ENCODE measurements around the gene POP5.
A peak's percentile ranks its signal among the peaks of the same experiment; 100 is the strongest.

POP5 gene

DNA sequence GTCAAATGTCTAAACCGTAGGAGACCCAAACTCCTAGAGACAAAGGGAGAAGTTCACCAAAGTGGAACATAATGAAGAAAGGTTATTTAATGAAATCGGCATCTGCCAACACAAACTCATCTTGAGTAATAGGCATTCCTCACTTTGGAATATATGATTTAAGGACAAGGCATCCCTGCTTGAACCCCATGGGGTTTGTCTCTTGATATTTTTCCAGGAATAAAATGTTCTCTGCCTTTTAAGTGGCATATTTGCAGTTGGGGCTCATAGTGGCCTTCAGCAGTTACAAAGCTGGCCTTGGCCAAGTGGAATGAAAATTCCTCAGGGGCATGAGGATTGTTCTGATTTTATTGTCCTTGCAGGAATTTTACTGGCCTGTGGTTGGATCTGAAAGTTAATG, 7.1 kb downstream of the POP5 start:
- no peak overlapping the region for H3K4me3 Mint-ChIP-seq
- H3K4me1 Mint-ChIP-seq (ENCODE audit: low read depth) = peaks cover 3% of the 10 kb centered on the region
- H3K27ac Mint-ChIP-seq = no peak overlapping the region
- H3K36me3 Mint-ChIP-seq (ENCODE audit: low read depth) = peaks cover 57% of the 10 kb centered on the region
- no peaks in the 10 kb centered on the region for H3K9me3 Mint-ChIP-seq
- H3K27me3 Mint-ChIP-seq (ENCODE audit: low read depth) = no peaks in the 10 kb centered on the region

DNA sequence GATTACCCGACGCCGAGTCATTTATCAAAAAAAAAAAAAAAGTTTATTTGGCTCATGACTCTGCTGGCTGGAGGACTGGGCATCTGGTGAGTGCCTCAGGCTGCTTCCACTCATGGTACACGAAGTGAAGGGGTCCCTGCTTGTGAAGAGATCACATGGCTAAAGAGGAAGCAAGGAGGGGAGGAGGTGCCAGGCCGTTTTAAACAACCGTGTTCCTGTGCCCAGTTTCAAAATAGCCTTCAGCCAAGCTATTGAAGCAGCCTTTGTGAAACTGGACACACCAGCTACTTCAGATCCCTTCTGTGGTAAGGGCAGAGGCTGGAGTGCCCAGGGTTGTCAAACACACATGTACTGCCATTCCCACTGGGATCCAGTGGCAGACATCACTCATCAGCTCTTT, 7.6 kb downstream of the POP5 start:
- Mint-ChIP-seq H3K27ac (no peak overlapping the region), H3K36me3 (ENCODE audit: low read depth) (peaks cover 58% of the 10 kb centered on the region), H3K27me3 (ENCODE audit: low read depth) (no peaks in the 10 kb centered on the region), H3K4me3 (no peak overlapping the region), H3K4me1 (ENCODE audit: low read depth) (peaks cover 3% of the 10 kb centered on the region), H3K9me3 (no peaks in the 10 kb centered on the region)

DNA sequence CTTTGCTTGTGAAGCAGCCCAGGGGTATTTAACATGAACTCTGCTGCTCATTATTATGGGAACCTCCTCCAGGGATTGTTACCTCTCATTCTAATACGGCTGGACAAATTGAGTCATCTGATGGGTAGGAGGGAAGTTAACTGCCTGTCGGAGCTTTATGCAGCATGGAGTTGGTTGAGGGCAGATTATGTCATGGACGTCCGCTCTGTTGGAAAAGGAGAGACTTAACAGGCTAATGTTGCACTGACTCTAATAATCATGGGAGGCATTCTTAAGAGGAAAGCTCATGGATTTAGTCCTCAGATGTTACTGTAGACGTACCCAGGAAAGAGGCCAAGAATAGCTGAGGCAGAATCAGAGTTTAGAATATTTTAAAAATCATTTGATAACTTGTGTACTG, 9.9 kb downstream of the POP5 start:
- peaks cover 54% of the 10 kb centered on the region for H3K36me3 Mint-ChIP-seq (ENCODE audit: low read depth)
- no peaks in the 10 kb centered on the region for H3K27me3 Mint-ChIP-seq (ENCODE audit: low read depth)
- H3K9me3 Mint-ChIP-seq = no peaks in the 10 kb centered on the region
- H3K4me3 Mint-ChIP-seq = no peak overlapping the region
- peaks cover 3% of the 10 kb centered on the region for H3K4me1 Mint-ChIP-seq (ENCODE audit: low read depth)
- H3K27ac Mint-ChIP-seq = peak overlapping the region; percentile 7

DNA sequence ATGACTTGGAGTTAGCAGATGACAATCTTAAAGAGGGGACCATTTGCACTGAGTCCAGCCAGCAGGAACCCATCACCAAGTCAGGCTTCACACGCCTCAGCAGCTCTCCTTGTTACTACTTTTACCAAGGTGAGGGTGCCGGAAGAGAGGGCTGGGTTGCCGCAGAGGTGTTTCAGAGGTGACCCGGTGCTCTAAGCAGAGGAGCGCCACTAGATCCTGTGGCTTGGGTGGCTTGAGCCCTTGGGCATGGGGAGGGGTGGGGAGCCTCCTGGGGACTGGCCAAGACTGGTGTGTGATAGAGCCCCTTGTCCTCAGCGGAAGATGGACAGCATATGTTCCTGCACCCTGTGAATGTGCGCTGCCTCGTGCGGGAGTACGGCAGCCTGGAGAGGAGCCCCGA, 17.7 kb downstream of the POP5 start:
- Mint-ChIP-seq H3K4me1 (ENCODE audit: low read depth) (no peaks in the 10 kb centered on the region), H3K4me3 (no peak overlapping the region), H3K27ac (no peak overlapping the region), H3K36me3 (ENCODE audit: low read depth) (peaks cover 41% of the 10 kb centered on the region), H3K27me3 (ENCODE audit: low read depth) (no peaks in the 10 kb centered on the region), H3K9me3 (no peaks in the 10 kb centered on the region)

DNA sequence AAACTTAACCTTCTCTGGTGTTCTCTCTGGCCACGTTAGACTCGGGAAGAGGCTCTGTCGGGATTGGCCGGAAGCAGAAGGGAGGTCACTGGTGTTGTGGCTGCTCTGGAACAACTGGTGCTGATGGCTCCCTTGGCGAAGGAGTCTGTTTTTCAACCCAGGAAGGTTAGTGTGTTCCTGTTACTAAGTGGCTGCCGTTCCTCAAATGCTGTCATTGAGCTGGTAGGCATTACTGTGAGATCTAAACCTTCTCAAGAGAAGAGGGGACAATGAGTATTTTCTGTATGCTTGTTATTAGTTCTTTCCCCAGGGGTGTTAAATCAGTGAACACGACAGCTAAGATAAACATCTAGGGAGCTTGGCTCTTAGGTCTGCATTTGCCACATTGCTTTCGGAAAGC, 18.3 kb downstream of the POP5 start:
- Mint-ChIP-seq H3K36me3 (ENCODE audit: low read depth) (peaks cover 42% of the 10 kb centered on the region), H3K27me3 (ENCODE audit: low read depth) (no peaks in the 10 kb centered on the region), H3K27ac (no peak overlapping the region), H3K9me3 (no peaks in the 10 kb centered on the region), H3K4me3 (no peak overlapping the region), H3K4me1 (ENCODE audit: low read depth) (no peaks in the 10 kb centered on the region)

DNA sequence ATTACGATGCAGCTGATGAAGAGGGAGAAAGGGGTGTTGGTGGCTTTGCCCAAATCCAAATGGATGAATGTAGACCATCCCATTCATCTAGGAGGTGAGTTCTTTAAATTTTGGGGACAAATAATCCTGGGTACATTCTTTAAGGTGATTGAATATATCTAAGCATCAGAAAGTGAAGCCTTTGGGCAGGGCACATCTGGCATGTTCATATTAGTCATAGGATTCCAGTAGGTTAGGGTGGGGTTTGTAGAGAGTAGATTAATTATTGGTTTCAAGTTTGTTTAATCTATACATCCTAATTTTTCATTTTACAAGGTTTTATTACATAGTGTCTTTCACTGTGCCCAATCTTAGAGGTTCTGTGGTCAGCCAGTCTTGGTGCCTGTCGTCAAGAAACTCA, 23.6 kb downstream of the POP5 start:
- H3K4me1 Mint-ChIP-seq (ENCODE audit: low read depth) = no peaks in the 10 kb centered on the region
- peaks cover 39% of the 10 kb centered on the region for H3K36me3 Mint-ChIP-seq (ENCODE audit: low read depth)
- no peak overlapping the region for H3K4me3 Mint-ChIP-seq
- H3K9me3 Mint-ChIP-seq = no peaks in the 10 kb centered on the region
- H3K27ac Mint-ChIP-seq = no peak overlapping the region
- H3K27me3 Mint-ChIP-seq (ENCODE audit: low read depth) = no peaks in the 10 kb centered on the region

DNA sequence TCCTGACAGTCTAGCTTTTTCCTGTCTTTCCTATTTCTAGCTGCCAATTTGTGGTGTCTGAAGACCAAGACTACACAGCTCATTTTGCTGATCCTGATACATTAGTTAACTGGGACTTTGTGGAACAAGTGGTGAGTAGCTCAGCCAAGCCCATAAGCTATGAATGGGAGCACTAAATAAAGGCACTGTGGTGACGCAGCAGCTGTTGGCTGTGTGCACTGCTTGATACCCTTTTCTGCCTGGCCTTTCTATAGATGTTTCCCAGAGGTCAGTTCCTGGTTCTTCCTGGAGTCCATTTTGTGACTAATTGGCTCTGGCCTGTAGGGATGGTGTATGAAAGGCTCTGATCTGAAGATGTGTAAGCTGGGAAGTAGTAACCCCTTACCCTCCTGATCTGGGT, 26.5 kb downstream of the POP5 start:
- Mint-ChIP-seq H3K4me1 (ENCODE audit: low read depth) (peaks cover 3% of the 10 kb centered on the region), H3K27ac (no peak overlapping the region), H3K4me3 (no peak overlapping the region), H3K27me3 (ENCODE audit: low read depth) (no peaks in the 10 kb centered on the region), H3K36me3 (ENCODE audit: low read depth) (peaks cover 29% of the 10 kb centered on the region), H3K9me3 (no peaks in the 10 kb centered on the region)

DNA sequence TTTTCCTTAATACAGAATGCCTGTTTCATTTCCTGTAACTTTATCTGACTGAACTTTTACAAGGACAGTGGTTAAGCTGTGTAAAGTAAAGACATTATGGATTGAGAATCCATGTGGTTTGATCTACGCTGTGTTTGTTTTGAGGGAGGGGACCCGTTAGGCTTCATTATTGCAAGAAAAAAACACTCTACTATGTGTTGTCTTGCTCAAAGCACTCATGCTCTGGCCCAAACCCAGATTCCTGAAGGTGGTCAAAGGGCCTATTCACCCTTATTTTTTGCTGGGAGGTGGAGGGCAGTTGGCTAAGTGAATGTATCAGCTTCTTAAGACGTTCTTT, 35.2 kb downstream of the POP5 start:
- Mint-ChIP-seq H3K27me3 (ENCODE audit: low read depth) (no peaks in the 10 kb centered on the region), H3K4me1 (ENCODE audit: low read depth) (peaks cover 2% of the 10 kb centered on the region), H3K36me3 (ENCODE audit: low read depth) (peaks cover 12% of the 10 kb centered on the region), H3K4me3 (no peak overlapping the region), H3K27ac (no peak overlapping the region), H3K9me3 (no peaks in the 10 kb centered on the region)

DNA sequence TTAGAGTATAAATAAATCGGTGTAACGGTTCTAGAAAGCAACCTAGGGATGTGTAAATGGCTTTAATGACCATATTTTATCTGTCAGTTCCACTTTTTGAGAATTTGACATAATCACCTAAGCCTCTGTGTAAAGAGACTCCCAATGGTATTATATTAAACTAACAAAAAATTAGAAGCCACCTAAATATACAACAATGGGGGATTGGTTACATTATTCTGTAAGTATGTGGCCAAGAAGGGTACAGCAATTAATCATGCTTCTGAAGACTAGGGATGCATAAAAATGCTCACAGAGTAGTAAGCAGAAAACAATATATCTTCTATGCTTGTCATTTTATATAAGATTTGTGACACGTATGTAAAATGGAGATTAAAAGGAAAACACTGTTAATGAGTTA, 36.5 kb downstream of the POP5 start:
- no peaks in the 10 kb centered on the region for H3K9me3 Mint-ChIP-seq
- H3K27ac Mint-ChIP-seq = no peak overlapping the region
- H3K27me3 Mint-ChIP-seq (ENCODE audit: low read depth) = no peaks in the 10 kb centered on the region

DNA sequence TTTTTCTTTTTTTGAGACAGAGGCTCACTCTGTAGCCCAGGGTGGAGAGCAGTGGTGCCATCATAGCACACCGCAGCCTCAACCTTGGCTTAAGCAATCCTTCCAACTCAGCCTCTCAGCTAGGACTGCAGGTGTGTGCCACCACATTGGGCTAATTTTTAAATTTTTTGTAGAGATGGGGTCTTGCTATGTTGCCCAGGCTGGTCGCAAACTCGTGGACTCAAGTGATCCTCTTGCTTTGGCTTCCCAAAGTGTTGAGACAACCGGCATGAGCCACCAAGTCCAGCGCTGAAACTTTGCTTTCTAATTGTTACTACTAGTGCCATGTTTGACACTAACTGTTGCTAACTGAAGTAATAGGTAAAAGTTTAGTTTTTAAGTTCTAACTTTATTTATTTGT, 39.0 kb downstream of the POP5 start:
- no peaks in the 10 kb centered on the region for H3K27me3 Mint-ChIP-seq (ENCODE audit: low read depth)
- peaks cover 23% of the 10 kb centered on the region for H3K36me3 Mint-ChIP-seq (ENCODE audit: low read depth)
- H3K4me1 Mint-ChIP-seq (ENCODE audit: low read depth) = peaks cover 28% of the 10 kb centered on the region
- no peak overlapping the region for H3K27ac Mint-ChIP-seq
- no peaks in the 10 kb centered on the region for H3K9me3 Mint-ChIP-seq
- no peak overlapping the region for H3K4me3 Mint-ChIP-seq

More for the DNA sequence above, 36.5 kb downstream of the POP5 start:
- Mint-ChIP-seq H3K4me3 (no peak overlapping the region), H3K36me3 (ENCODE audit: low read depth) (peaks cover 15% of the 10 kb centered on the region), H3K4me1 (ENCODE audit: low read depth) (peaks cover 6% of the 10 kb centered on the region)

DNA sequence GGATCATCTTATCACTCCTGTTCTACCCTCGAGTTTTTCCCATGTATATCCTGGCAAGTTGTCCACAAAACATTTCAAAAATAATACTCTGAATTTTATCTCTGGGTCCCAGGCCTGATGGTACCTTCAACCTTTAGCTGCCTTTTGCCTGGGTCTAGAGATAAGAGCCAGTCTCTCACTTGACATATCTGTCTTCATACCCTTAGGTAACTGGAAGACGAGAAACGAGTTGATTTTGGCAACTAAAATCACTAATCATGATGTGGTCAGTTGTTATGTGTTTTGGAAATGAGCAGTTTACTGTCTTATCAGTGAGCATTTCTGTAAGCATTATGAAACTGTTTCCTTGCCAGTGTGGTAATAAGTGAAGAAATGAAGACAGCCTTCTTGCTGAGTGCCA, 40.8 kb downstream of the POP5 start:
- H3K4me1 Mint-ChIP-seq (ENCODE audit: low read depth) = peaks cover 43% of the 10 kb centered on the region
- no peak overlapping the region for H3K27ac Mint-ChIP-seq
- no peaks in the 10 kb centered on the region for H3K9me3 Mint-ChIP-seq
- H3K4me3 Mint-ChIP-seq = no peak overlapping the region
- H3K36me3 Mint-ChIP-seq (ENCODE audit: low read depth) = peaks cover 25% of the 10 kb centered on the region
- no peaks in the 10 kb centered on the region for H3K27me3 Mint-ChIP-seq (ENCODE audit: low read depth)

DNA sequence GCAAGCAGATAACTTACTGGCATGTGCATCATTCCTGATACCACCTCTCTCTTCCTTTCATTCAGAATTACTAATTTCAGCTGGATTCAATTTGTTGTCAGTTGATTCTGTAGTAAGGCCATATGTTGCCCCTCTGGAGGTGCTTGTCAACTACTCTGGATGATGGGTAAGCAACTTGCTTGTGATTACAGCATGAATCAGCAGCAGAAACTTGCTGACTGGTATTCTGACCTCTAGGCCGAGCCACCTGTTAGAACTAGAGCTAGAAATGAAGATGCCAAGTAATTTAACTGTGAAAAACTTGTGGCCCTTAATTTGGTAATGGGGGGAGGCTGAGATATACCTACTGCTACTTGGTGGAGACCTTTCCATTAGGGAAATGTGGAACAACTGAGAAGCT, 41.9 kb downstream of the POP5 start:
- H3K27ac Mint-ChIP-seq = peak overlapping the region; percentile 84
- H3K4me1 Mint-ChIP-seq (ENCODE audit: low read depth) = peaks cover 46% of the 10 kb centered on the region
- H3K9me3 Mint-ChIP-seq = no peaks in the 10 kb centered on the region
- H3K27me3 Mint-ChIP-seq (ENCODE audit: low read depth) = no peaks in the 10 kb centered on the region
- H3K4me3 Mint-ChIP-seq = no peak overlapping the region
- H3K36me3 Mint-ChIP-seq (ENCODE audit: low read depth) = peaks cover 24% of the 10 kb centered on the region

DNA sequence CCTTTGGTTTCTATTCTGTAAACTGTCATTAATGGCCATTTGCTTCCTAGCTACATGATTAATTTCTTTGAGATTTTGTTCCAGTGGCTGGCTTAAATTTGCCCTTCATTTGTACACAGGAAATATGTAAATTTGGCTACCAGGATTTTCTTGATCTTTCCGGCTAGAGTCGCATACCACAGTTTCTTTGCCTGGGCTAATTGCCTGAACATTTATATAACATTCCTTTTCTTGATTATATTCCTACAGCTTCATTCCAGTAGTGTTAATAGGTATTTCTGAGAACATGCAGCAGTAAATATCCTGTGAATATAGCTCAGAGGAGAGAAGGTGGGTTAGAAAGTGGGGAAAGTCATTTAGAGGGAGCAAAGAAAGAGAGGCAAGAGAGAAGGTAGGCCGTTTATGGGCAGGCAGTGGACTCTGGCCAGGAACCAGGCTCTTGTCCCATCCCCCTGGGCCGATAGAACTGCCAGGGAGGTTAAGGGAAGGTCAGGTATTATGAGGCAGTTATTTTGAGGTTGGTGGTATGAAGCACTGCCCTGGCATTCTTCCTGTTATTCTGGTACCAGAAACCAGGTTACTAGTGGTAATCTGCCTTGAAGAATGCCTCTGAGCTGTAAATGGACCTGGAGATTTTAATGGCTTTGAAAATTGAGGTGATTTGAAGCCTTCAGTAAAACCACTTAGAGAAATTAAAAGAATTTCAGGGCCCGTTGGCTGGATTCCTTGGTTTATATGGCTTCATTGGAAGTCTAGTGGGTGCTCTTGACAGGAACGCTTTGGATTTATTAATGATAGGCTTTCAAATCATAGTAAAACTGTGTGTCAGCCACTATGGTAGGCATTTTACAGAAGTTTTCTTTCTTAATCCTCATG, 42.7 kb downstream of the POP5 start:
- Mint-ChIP-seq H3K27me3 (ENCODE audit: low read depth) (no peaks in the 10 kb centered on the region), H3K4me3 (peak overlapping the region; percentile 79), H3K9me3 (no peaks in the 10 kb centered on the region), H3K4me1 (ENCODE audit: low read depth) (peaks cover 49% of the 10 kb centered on the region), H3K27ac (peak overlapping the region; percentile 84), H3K36me3 (ENCODE audit: low read depth) (peaks cover 24% of the 10 kb centered on the region)

DNA sequence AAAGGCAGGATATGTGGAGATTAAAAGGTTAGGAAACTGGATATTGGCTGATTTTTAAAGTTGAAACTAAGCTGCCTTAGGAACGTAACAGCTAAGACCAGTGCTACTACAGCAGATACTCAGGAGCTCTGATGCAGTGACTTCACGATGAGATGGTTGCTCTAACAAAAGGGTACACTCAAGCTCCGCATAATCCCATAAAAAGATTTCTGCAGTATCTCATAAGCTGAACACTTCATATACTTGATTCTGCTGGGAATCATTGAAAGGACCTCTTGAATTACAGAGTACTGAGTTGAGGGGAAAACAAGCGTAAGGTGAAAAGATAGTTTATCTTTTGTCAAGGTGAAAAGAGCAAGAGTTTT, 43.4 kb downstream of the POP5 start:
- Mint-ChIP-seq H3K9me3 (no peaks in the 10 kb centered on the region), H3K4me3 (peak overlapping the region; percentile 79), H3K36me3 (ENCODE audit: low read depth) (peaks cover 24% of the 10 kb centered on the region), H3K27me3 (ENCODE audit: low read depth) (no peaks in the 10 kb centered on the region), H3K27ac (peak overlapping the region; percentile 42), H3K4me1 (ENCODE audit: low read depth) (peaks cover 50% of the 10 kb centered on the region)

DNA sequence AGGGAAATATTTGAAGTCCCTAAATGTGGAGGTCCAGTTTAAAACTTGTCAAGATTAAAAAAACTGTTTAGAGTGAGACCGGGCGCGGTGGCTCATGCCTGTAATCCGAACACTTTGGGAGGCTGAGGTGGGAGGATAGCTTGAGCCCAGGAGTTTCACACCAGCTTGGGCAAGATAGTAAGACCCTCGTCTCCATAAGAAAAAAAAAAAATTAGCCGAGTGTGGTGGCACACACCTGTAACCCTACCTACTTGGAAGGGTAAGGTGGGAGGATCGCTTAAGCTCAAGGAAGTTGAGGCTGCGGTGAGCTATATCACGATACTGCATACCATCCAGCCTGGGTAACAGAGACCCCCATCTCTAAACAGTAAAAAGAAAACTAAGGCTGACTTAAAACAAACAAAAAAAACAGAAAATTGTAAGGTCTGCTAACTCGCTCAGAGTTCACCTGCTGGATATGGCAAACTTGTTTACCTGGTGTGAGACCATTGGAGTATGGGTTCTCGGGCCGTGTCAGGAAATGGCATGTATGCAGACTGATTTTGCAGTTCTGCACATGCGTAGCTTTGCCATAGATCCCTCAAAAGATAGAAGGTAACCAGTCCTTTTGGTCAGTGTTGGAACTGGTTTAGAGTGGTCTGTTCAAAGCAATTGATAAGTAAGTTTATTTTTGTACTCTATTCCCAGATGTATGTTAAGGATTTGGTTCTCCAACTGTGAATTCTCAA, 45.0 kb downstream of the POP5 start:
- no peaks in the 10 kb centered on the region for H3K9me3 Mint-ChIP-seq
- peaks cover 53% of the 10 kb centered on the region for H3K4me1 Mint-ChIP-seq (ENCODE audit: low read depth)
- peak overlapping the region; percentile 76 for H3K27ac Mint-ChIP-seq
- peak overlapping the region; percentile 87 for H3K4me3 Mint-ChIP-seq
- H3K27me3 Mint-ChIP-seq (ENCODE audit: low read depth) = no peaks in the 10 kb centered on the region
- H3K36me3 Mint-ChIP-seq (ENCODE audit: low read depth) = peaks cover 24% of the 10 kb centered on the region

Data from T-helper 1 cell treated with Interleukin-12 subunit alpha and Interleukin-12 subunit beta and Interleukin-4 antibody, amounts not matched to agents 30 μg/mL and 1 μg/mL, for 36 hours (primary cell).